ENCODE measurements around the gene STIM1.

Gene STIM1

GRCh38 chr11:3920148-3920852, 64.8 kb downstream of the STIM1 start:
- no peak for DNase-seq (ENCODE audit: extremely low read depth, insufficient read length)
- TF ChIP-seq, protein P1, sequence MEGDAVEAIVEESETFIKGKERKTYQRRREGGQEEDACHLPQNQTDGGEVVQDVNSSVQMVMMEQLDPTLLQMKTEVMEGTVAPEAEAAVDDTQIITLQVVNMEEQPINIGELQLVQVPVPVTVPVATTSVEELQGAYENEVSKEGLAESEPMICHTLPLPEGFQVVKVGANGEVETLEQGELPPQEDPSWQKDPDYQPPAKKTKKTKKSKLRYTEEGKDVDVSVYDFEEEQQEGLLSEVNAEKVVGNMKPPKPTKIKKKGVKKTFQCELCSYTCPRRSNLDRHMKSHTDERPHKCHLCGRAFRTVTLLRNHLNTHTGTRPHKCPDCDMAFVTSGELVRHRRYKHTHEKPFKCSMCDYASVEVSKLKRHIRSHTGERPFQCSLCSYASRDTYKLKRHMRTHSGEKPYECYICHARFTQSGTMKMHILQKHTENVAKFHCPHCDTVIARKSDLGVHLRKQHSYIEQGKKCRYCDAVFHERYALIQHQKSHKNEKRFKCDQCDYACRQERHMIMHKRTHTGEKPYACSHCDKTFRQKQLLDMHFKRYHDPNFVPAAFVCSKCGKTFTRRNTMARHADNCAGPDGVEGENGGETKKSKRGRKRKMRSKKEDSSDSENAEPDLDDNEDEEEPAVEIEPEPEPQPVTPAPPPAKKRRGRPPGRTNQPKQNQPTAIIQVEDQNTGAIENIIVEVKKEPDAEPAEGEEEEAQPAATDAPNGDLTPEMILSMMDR (IDR thresholded peaks at IDR 0.05; ENCODE audit: insufficient read depth, low read length, poor library complexity, severe bottlenecking), result no peak
- Histone ChIP-seq H3K27me3 (replicated peaks; ENCODE audit: control insufficient read depth, insufficient read depth, low read length) (no peaks in the 10 kb centered on the region), H3K36me3 (ENCODE audit: control insufficient read depth, insufficient read depth, low read length) (no peaks in the 10 kb centered on the region), H3K4me3 (replicated peaks; ENCODE audit: low read depth, low read length) (no peak overlapping the region)

- TF ChIP-seq, protein P1 (IDR thresholded peaks at IDR 0.05; ENCODE audit: insufficient read depth, low read length, poor library complexity, severe bottlenecking), result no peak
- DNase-seq (ENCODE audit: extremely low read depth, insufficient read length), result no peak
- Histone ChIP-seq H3K36me3 (ENCODE audit: control insufficient read depth, insufficient read depth, low read length) (no peaks in the 10 kb centered on the region), H3K27me3 (replicated peaks; ENCODE audit: control insufficient read depth, insufficient read depth, low read length) (no peaks in the 10 kb centered on the region), H3K4me3 (replicated peaks; ENCODE audit: low read depth, low read length) (no peak overlapping the region)
These were observed 66.6 kb downstream of the STIM1 start for GRCh38 chr11:3922056-3922455.

GRCh38 chr11:3925513-3925912, 70.0 kb downstream of the STIM1 start:
- Histone ChIP-seq H3K27me3 (replicated peaks; ENCODE audit: control insufficient read depth, insufficient read depth, low read length) (no peaks in the 10 kb centered on the region), H3K4me3 (replicated peaks; ENCODE audit: low read depth, low read length) (no peak overlapping the region), H3K36me3 (ENCODE audit: control insufficient read depth, insufficient read depth, low read length) (no peaks in the 10 kb centered on the region; the same call in 1 of the 2 replicates)
- DNase-seq (ENCODE audit: extremely low read depth, insufficient read length), result no peak
- TF ChIP-seq, protein P1 (IDR thresholded peaks at IDR 0.05; ENCODE audit: insufficient read depth, low read length, poor library complexity, severe bottlenecking), result no peak

DNA sequence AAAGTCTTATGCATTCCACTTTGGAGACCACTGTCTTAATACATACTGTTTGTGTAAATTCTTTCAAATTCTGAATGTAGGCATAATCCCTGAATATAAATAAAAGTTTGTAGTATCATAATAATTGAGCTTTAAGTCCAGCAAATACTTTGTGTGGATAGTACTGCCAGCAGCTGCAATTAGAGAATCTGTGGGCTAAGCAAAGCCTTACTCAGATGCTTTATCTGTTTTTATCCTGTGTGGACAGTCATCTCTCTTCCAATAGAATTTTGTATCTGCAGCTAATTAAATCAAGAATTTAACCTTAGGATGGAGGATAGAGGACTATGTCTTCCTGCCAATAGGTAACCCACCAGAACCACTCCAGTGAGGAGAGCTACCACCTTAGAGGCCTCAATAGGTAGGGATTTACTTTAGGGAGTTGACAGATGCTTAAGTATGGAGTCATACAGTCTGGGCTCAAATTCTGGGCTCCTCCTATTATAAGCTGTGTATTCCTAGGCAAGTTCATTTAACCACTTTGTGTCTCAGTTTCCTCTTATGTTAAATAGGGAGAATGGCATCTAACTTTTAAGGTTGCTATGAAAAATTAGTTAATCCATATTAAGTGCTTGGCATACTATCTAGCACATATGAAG, 71.1 kb downstream of the STIM1 start:
- DNase-seq (ENCODE audit: extremely low read depth, insufficient read length), result no peak
- TF ChIP-seq, protein P1 (IDR thresholded peaks at IDR 0.05; ENCODE audit: insufficient read depth, low read length, poor library complexity, severe bottlenecking), result no peak
- Histone ChIP-seq H3K36me3 (ENCODE audit: control insufficient read depth, insufficient read depth, low read length) (no peaks in the 10 kb centered on the region; the same call in 1 of the 2 replicates), H3K4me3 (replicated peaks; ENCODE audit: low read depth, low read length) (no peak overlapping the region), H3K27me3 (replicated peaks; ENCODE audit: control insufficient read depth, insufficient read depth, low read length) (no peaks in the 10 kb centered on the region)

- Histone ChIP-seq H3K27me3 (replicated peaks; ENCODE audit: control insufficient read depth, insufficient read depth, low read length) (no peaks in the 10 kb centered on the region), H3K36me3 (ENCODE audit: control insufficient read depth, insufficient read depth, low read length) (no peaks in the 10 kb centered on the region; the same call in 1 of the 2 replicates), H3K4me3 (replicated peaks; ENCODE audit: low read depth, low read length) (no peak overlapping the region)
- TF ChIP-seq, protein P1 (IDR thresholded peaks at IDR 0.05; ENCODE audit: insufficient read depth, low read length, poor library complexity, severe bottlenecking), result no peak
- no peak for DNase-seq (ENCODE audit: extremely low read depth, insufficient read length)
These were observed 71.8 kb downstream of the STIM1 start for GRCh38 chr11:3927129-3927796.

All from GM06990 (cell line).